IMR-90 (cell line): ENCODE results near the gene SLF2. TPM values are rescaled to one million over a fixed set of nuclear protein-coding genes. Genes with fewer than 3 reads are reported as not detected.
A peak's percentile ranks its signal among the peaks of the same experiment; 100 is the strongest.

Experiments used
- RAD21 ChIP-seq: IDR thresholded peaks from 2 replicates; pipeline ENCODE4 v1.6.1; 2012; ENCODE audit warnings: low read length, improper control_type of control experiment
- USF2 ChIP-seq: fragments of 150-350 bp; IDR thresholded peaks from 2 replicates; pipeline ENCODE4 v1.6.1; 2017; ENCODE audit warnings: mild to moderate bottlenecking, antibody characterized with exemption, low read length, low read depth
- polyA plus RNA-seq, 3 experiments: library from polyadenylated mRNA; depleted of rRNA; stranded (reverse); fragments of >200 nt; gene quantifications; 2 replicates each; pipeline ENCODE4 v1.2.3, GENCODE V29; 2012; ENCODE audit warnings: low replicate concordance in 1 of 3
- total RNA-seq: library from RNA; depleted of rRNA; stranded (reverse); fragments of >200 nt; gene quantifications from 2 replicates; pipeline ENCODE4 v1.2.3, GENCODE V29; 2012

Gene SLF2
- total and polyA plus RNA-seq, 2 of the 4 experiments (the other 2 are of a cell fraction), result 8.5 to 21.7 TPM

DNA sequence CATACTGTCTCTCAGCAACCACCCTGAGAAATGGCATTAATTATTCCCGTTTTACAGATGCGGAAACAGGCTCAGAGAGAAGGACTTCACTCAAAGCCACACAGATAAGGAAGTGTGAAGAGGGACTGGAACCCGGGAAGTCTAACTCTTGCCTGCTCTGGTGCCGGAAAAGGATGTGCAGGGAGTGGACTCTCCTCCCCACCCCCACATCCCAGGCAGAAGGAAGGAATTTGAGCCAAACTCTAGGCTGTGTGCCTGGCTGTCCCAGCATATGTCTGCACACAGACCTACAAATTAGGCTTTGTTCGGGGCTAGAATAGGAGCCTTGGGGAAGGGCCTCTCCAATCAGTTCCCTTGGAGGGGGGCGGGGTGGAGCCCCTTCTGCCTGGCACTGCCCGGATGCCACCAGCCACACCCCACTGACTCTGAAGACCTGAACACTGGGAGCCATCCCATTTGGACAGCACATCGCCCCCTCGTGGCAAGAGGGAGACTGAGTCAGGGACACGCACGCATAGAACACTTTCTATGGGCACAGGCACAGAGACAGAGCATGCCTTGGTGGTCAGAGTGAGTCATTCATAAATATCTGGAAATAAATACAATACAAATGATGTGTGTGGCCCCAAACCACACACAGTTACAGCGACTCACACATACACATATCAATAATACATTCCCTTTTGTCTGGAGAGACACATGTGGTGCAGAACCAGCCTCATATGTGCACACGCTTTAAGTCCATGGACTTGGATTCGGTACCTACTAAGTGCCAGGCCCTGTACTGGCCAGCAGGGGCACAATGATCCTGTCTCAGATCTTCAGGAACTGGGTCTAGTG, 100.0 kb downstream of the SLF2 start (continued):
- TF ChIP-seq USF2 (0 out of 2 replicates have a peak, but pooled peaks have one; percentile 13), RAD21 (peak; percentile 70)
